Measurements from ENCODE around the gene RAPGEF4.

- TF ChIP-seq CTCF (IDR thresholded peaks at IDR 0.05) (no peak), POLR2A (IDR thresholded peaks at IDR 0.05) (no peak), EP300 (IDR thresholded peaks at IDR 0.05) (no peak)
Observed at GRCh38 chr2:173056705-173057364, 321.2 kb downstream of the RAPGEF4 start.

Data from tibial nerve (tissue), 4 donors.